RKO (cell line): Measurements from ENCODE around the gene SPRR1A.

Source experiments
- DNase-seq: peaks from one replicate; pipeline ENCODE4 v3.0.0-alpha.2; 2016; ENCODE audit warnings: low spot score

The SPRR1A gene, protein sequence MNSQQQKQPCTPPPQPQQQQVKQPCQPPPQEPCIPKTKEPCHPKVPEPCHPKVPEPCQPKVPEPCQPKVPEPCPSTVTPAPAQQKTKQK

DNA sequence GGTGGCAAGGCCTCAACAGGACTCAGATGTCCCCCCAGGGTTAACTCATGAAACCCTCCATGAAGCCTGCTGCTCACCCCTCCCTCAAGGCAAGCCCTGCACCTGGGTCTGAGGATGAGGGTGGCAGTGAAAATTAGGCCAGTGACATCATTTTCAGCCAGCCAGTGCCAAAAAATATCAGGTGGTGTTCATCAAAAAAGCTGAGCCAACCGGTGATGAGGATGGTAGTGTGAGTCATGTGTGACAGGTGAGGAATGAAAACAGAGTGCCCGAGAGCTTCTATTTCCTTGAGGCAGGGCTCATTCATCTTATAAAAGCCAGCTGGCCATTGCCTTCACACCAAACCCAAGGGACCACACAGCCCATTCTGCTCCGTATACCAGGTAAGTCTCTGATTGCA is at the start of gene SPRR1A:
Gene SPRR1A (plus strand): TSS at position 339 of the 400 bp plus-strand sequence. CDS start 1,150 bp downstream, outside the sequence.
- DNase-seq, result no peak

DNA sequence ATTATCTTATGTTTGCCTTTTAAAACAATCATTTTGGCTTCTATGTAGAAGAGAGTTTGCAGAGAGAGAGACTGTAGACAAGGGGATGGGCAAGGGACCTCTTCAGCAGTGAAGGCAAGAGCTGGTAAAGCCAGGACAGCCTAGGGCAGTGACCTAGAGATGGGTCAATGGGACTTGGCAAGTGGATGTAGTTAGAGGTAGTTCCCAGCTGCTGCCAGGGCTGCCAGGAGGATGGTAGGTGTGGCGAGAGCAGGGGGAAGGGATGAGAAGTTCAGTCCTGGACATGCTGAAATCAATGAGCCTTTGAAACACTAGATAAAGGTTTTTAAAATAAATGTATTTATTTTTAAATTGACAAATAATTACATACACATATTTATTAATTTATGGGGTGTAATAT is 43.3 kb upstream of the SPRR1A start:
- DNase-seq, result no peak

DNA sequence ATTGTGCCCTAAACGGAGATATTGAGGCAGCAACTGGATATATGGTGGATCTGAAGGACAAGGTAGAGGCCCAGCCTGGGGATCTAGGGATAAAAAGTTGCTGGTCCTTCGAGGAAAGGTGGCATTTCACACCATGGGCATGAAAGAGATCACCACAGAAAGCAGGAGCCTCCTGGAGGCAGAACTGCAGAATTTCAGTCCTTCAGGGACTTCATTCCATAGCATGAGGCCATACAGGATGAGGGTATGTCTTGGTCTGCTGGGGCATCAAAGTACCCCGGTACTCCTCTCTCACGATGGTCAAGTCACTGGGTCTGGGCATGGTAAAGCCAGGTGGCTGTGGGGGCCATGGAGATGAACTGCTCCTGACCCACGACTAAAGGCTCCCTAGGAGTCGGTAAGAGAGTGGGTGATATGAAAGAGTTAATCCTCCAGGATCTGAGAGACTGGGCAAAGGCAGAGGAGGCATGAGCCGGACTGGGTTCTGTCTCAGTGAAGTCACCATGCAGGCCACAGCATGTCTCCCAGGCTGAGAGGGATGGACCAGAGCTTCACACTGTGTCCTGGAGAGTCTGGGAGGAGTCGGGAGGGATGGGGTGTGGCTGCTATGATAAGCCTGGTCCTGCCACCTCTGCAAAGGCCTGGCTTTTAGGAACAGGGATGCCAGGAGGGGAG is 42.7 kb upstream of the SPRR1A start:
- DNase-seq, result no peak

DNA sequence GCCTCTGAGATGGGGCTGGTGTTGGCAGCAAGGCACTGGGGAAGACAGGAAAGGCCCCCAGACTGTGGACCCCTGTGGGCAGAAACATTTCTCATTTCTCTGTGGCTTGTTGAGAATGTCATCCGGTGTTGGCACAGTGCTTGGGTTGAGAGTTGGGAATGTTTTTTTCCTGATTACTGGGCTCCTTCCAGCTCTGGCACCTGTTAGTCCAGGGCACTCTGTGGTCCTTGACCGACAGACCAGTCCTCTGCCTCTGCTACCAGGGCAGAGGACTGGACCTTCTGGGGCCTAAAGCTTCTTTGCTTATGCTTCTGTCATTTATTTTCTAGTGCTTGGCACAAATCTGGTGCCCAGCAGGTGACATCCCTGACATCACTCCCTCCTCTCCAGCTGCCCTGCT is 41.7 kb upstream of the SPRR1A start:
- DNase-seq, result no peak

DNA sequence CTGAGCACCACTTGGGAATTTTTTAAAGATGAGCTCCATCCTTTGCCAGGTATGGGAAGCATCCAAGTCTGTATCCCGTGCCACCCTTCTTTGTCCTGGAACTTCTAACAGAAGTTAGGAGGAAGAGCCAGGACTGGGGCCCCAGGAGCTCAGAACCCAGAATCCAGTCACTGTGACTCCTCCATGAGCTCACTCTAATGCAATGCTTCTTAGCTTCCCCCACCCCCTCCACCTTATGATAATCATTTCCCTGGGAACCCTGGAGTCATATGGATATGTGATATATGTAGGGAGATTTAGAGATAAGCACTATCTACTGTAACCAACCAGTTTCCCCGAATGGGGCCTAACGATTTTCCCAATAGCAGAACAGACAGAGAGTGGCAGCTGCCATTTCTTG is 37.6 kb upstream of the SPRR1A start:
- no peak for DNase-seq

DNA sequence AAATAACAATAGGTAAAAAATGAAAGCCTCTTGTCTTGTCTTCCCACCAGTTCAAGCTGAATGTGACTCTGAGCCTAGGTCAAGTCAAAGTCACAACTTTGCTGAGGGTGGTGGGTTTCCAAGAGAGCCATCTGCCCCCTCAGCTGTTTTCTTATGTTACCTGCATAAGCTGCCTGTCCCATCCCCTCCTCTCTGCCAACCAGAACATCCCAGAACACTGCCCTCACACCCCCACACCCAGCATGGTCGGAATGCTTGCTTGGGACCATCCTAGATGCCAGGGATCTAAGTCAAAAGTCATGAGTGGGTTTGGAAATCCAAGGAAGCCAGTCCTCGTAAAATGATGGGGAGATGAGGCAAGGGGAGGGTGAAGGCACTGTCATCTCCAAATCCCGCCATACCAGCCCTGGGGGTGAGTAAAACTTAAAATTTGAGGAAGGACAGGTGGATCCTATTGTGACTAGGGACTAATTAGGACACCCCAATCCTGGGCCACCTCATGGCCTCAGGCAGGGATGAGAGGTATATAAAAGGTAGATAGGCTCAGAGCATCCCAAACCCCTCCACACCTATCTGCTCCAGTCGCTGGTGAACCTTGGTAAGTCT is 37.1 kb upstream of the SPRR1A start, which contains the start of gene SPRR5:
Gene SPRR5 (plus strand): TSS at position 556 of the 606 bp plus-strand sequence. CDS start 1,349 bp downstream, outside the sequence.
- no peak for DNase-seq

DNA sequence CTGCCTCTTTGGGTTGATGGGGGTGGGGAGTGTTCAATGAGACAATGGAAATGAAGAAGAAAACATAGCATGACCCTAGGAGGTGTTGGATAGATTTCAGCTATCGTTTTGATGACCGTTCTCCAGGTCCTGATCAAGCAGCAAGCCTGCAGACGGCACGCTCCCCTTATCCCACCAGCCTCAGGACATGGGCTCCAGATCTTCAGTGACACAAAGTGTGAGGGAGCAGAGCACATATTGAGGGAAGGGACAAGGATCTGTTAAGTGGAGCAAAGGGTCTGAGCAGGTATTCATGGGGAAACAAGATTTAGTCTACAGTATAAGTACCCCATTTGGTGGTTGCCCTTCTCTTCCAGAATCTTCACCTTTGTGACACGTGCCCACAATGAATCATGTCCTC is 32.2 kb upstream of the SPRR1A start:
- no peak for DNase-seq

DNA sequence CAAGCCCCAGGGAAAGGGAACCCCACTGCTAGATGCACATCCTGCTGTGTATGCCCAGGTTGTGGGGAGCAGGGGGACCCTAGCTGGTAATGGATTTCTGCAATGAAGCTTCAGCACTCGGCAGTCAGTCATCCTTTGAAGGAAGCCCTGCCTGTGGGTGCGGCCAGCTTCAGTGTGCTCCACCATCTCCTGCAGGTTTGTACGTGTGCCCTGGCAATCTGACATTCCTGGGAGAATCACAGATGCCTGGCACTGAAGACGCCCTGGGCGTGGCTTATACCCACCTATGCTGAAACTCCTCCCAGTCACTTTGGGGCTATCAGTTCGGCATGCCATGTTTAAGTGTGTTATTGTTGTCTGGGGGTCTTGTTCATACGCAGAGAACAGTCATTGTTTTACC is 30.1 kb upstream of the SPRR1A start:
- DNase-seq, result no peak

DNA sequence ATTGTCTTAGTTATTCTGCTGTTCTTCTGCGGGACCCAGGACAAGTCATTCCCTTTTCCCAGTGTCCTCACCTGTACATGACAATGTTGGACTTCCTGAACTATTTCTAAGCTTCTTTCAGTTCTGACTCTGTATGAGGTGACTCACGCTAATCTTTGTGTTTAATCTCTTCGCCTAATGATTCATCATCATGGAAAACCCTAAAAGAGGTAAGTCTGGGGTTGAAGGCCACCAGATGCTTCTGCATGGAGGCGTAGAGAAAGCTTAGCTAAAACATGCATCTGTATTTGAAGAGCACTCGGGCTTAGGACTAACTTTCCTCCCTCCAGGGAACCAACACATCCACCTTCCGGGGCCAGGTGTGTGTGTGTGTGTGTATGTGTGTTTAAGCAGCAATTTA is 29.4 kb upstream of the SPRR1A start:
- peak; percentile 22 for DNase-seq

DNA sequence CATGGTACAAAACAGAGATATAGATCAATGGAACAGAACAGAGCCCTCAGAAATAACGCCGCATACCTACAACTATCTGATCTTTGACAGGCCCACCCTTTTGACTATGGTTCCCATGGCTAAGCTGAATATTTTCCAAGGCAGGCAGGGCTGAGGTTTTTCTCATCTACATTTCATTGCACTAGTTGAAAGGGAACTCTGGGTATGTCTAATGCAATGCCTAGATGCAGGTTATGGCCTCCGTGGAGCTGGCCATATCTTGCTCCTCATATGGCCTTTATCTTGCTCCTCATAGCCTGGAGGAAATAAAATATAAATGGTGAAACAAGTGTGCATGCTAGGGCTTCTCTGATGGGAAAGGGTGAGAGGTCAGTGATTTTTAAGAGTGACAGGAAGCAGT is 26.3 kb upstream of the SPRR1A start:
- DNase-seq, result no peak

DNA sequence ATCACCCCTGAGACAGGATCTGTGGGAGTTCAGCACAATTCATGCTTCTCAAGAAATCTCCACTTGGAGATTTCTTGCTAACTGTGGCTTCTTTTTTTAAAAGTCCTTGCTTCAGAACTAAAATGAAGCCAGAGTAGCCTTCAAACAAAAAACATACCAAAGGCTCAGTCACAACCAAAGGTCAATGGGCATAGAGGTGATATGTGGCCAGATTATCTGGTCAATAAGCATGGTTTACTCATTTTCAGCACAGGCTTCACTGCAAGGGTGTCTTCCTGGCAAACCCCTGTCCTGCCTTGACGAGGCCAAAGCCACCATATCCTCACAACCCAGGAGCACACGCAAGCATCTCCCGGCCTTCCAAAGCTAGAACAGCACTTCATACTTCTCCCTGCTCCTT is 24.6 kb upstream of the SPRR1A start:
- no peak for DNase-seq

DNA sequence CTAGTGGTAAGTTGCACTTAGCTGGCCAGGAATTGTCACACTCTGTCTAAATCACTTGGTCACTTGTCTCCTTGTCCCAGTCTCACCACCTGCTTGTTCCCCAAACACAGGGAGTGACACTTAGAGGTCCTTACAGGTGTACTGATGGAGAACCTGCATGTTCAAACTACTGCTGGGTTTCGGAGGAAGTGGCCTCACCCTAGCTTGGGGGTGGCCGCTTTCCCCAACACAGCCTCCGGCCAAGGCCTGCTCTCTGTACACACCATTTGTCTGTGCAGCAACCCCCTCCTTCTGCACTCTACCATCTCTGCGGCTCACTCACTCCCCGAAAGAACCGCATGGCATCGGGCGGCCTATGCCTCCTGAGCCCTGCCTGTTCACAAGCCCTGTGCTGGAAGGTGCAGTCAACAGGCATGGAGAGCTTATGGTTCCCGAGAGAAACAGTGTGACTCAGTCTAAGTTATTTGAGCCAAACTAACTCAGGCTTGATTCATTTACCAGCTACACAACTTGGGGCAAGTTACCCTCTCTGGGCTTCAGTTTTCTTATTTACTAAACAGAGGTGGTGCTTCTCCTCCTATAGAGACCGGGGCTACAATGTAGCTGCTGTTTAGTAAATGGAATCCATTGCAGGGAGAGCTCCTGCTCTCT is 24.0 kb upstream of the SPRR1A start:
- DNase-seq, result no peak

DNA sequence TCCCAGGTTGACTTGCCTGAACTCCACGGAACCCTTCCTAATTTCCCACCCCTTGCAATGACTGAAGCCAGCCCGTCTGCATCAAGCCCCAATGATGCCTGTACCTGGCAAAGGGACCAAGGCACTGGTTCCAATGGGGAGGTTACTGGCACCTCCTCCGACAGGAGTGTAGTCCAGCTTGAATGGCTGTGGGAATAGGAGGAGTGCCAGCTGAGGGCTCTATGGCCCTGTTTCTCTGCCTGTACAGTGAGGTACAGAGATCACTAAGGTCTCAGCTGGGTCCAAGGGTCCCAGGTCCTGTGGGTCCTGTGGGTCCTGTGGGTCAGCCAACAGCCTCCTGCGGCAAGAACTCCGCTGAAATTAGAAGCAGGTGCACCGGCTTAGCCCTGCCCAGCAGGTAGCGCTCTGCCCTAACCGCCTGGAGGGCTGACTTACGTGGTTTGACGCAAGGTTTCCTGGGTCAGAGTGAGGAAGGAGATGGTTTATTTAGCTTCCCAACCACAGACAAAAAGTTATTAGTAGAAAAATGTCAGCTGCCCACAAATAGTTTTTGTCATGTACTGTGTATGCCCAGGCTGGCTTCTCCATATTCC is 23.3 kb upstream of the SPRR1A start:
- DNase-seq, result no peak

DNA sequence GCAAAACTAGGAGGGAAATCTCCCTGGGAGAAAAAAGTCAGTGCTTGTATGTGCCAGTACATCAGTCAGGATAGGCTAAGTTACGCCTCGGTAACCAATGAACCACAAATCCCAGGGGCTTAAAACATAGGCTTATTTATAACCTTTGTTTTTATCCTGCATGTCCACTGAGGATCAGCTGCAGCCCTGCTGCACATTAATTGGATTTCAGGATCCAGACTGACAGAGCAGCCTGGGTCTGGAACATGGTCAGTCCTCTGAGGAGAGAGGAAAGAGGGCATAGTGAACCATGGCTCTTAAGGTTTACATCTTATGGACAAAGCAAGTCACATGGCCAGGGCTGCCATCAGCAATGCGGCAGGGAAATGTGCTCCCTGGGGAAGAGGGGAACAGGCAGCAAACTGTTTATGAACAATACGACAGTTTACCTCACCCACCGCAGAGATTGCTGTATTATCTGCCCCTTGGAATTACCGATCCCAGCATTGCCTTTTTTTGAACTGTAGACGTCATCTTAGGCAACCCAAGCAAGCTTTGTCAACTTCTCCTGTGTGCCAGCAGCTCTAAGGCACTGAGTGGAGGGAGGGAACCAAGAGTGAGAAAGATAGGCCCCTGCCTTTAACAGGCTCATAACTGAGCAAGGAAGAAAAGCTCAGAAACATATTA is 22.5 kb upstream of the SPRR1A start:
- DNase-seq, result no peak

DNA sequence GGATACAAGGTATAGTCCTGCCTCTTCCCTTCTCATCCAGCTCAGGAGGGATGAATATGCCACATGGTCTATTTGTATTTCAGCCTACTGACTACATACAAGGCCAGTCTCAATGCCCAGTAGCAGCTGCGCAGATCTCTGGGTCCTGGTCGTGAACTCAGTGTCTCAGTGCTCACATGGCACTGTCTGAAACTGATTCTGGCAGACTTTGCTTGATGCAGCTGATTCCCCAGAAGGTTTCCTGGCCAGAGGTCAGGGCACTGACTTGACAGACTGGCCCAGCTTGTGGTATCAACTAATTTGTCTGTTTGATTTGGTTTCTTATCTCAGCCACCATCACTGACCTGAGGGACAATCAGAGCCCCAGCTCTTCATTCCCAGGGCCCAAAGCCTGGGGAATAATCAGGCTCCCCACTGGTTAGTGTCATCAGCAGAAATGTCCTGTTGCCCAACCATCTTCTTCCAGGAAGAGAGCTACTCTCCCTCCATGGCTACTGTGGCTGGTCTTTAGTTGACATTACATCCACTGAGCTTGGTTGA is 20.9 kb upstream of the SPRR1A start:
- no peak for DNase-seq

DNA sequence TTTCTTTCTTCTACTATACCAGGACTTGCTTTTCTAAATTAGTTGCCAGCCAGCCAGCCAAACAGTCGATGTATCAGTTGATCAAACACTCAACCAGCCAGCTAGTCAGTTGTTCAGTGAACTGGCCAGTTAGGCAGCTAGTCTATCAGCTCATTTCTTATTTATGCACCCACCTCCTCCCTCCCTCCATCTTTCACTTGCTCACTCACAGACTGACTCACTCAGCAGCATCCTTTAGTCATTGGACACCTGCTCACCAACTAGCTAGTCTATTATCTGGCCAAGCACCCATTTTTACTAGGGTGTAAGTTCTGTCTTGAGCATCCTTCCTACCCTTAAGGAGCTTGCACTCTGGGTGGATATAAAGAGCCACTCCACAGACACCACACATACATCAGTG is 19.3 kb upstream of the SPRR1A start:
- DNase-seq, result peak; percentile 37

DNA sequence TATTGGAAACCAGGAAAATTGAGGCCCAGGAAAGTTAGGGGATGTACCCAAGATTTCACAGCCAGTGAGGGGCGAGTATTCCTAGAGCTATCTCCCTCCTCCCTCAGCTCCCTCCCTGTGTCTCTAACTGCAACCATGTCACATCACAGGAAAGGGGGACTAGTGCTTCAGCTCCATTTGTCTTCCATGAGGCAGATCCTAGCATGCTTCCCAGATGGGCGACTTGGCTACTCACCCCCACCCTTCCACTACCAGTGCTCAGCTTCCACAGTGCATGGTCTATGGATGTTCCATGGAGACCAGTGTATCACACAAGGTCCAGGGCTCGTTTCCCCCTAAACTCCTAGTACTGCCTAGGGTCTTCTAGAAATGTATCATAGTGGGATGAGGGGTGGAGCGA is 18.0 kb upstream of the SPRR1A start:
- no peak for DNase-seq

DNA sequence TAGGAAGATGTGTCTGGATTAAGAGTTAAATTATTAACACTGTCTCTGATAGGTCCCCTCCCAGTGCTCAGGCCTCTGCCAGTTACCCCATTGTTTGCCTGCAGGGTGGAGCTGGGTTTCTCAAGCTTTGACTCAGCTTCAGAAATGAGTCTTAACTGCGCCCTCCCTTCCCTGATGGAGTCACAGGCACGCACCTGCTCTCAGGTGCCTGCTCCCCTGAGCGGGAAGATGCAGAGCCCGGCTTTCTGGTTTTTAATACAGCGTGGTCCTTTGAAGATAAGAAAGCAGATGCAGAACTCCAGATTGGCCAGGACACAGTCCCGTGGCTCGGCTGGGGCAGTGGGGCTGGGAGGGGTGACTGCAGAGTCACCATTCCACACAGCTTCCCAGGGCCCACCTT is 16.7 kb upstream of the SPRR1A start:
- DNase-seq, result no peak

DNA sequence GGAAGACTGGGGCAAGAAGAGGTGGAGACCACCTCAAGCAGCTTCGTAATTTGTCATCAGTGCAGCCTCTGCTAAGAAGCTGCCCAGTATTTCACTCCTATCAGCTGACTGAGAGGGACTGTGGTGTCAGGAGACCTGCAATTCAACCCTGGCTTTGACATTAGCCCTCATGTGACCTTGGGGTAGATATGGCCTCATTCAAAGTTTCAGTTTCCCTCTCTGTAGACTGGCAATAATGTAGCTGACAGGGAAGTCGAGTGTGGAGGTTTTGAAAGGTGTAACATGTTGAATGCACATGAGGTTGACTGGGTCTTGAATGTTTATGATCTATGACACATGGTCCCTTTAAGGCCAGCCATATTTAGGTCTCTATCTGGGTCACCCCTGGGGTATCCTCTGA is 15.6 kb upstream of the SPRR1A start:
- DNase-seq, result no peak

DNA sequence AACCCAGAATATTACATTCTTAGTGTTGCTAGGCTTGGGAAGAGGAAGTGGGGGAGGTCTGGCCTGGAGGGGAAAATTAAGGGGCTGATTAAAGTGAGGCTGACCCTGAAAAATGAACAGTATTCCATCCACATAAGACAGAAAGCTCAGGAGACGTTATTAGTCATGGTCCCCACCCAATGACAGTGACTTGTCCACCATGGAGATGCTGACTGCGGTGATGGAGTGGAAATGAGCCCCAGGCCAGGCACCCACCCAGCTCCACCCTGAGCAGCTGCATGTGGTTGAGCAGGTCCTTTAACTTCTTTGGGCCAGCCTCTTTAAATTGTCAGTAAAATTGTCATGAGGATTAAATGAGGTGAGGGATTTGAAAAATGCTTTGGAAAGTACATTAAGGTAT is 14.8 kb upstream of the SPRR1A start:
- no peak for DNase-seq

DNA sequence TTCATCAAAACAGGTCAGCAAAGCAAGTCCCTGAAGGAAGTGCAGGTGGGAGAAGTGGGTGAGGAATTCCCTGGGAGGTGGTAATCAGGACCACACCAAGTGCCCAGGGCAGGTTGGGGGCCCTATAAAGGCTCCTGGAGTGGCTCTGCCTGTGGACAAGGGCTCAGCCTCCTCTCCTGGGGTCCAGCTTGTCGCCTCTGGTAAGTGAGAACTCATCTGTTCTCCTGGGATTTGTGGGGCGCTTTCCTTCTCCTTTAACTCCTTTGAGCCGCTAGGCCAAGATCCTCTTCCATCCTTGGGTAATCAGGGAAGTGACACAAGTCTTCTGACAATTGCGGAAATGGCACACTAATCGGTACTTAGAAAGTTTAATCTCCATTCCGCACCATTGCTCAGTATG is 13.4 kb upstream of the SPRR1A start, which contains the start of gene SPRR4:
Gene SPRR4 (plus strand): TSS at position 154 of the 400 bp plus-strand sequence. CDS start 1,243 bp downstream, outside the sequence.
- DNase-seq, result no peak
